ENCODE data around the gene IRF2BP2. TPM values are rescaled to one million over a fixed set of nuclear protein-coding genes. Genes with fewer than 3 reads are reported as not detected.

The IRF2BP2 gene
- total RNA-seq, 1 donor from 2014 or later, result 83.0 TPM

DNA sequence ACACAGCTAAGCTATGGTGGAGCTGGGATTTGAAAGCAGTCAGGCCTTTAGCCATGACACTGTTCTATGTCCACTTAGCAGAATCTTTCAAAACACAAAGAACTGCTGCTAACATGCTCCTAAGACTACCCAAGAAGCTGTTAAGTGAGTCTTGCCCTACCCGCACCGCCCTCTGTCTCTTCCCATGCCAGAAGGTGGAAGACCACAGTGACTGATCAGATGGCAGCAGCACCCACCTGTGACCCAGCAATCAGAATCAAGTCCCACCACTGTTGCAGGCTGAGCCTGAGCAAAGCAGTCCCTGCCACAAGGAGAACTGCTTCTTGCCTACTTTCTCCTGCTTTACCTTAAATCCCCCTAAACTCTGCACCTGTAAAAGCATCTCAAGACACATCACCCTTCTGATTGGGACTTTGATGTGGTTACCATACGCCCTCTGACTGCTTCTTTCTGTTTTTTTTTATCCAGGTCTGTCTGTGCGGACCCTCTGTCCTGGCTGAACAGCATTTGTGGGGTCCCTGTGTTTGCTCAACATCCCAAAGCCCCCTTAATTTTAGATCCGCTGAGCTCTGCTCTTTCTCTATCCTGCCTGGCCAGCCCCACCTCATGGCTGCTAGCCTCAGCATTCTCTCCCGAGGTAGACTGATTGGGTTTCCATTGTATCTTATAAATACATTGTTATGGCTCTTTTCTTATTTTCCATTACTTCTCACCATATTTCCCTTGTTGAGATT, 16.0 kb downstream of the IRF2BP2 start:
- Histone ChIP-seq H3K27me3 (ENCODE audit: control insufficient read depth in 3 of 3, insufficient read depth in 3 of 3, low read length in 3 of 3) (no peaks in the 10 kb centered on the region), H3K36me3 (ENCODE audit: control insufficient read depth in 3 of 3, insufficient read depth in 3 of 3, low read length in 3 of 3) (no peaks in the 10 kb centered on the region), H3K4me3 (ENCODE audit: low read length in 3 of 3) (no peak overlapping the region), H3K9ac (ENCODE audit: low read depth in 1 of 3, low read length in 3 of 3) (no peak overlapping the region), H3K4me1 (ENCODE audit: control insufficient read depth in 3 of 3, insufficient read depth in 3 of 3, low read length in 3 of 3) (peaks cover 14 to 27% (median 20%) of the 10 kb centered on the region in 3 donors), H3K27ac (ENCODE audit: low read depth, low read length) (no peak overlapping the region), H3K9me3 (ENCODE audit: control insufficient read depth in 3 of 3, low read length in 3 of 3) (no peaks in the 10 kb centered on the region)

DNA sequence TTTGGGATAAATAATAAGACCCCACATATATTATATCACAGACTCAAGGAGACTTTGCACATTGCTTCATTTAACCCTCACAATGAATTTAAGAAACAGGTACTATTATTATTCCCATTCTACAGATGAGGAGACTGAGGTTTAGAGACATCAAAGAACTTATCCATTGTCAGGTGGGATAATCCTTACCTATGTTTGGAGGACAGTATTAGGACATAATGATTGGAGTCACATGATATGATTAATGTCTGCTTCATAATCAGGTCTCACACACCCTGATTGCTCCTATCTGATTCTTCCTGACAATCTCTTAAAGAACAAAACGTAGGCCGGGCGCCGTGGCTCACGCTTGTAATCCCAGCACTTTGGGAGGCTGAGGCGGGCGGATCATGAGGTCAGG, 16.9 kb downstream of the IRF2BP2 start:
- Histone ChIP-seq H3K4me1 (ENCODE audit: control insufficient read depth in 3 of 3, insufficient read depth in 3 of 3, low read length in 3 of 3) (peaks cover 7 to 23% (median 14%) of the 10 kb centered on the region in 3 donors), H3K27me3 (ENCODE audit: control insufficient read depth in 3 of 3, insufficient read depth in 3 of 3, low read length in 3 of 3) (no peaks in the 10 kb centered on the region), H3K9me3 (ENCODE audit: control insufficient read depth in 3 of 3, low read length in 3 of 3) (no peaks in the 10 kb centered on the region), H3K4me3 (ENCODE audit: low read length in 3 of 3) (no peak overlapping the region), H3K9ac (ENCODE audit: low read depth in 1 of 3, low read length in 3 of 3) (no peak overlapping the region), H3K27ac (ENCODE audit: low read depth, low read length) (no peak overlapping the region), H3K36me3 (ENCODE audit: control insufficient read depth in 3 of 3, insufficient read depth in 3 of 3, low read length in 3 of 3) (no peaks in the 10 kb centered on the region)

DNA sequence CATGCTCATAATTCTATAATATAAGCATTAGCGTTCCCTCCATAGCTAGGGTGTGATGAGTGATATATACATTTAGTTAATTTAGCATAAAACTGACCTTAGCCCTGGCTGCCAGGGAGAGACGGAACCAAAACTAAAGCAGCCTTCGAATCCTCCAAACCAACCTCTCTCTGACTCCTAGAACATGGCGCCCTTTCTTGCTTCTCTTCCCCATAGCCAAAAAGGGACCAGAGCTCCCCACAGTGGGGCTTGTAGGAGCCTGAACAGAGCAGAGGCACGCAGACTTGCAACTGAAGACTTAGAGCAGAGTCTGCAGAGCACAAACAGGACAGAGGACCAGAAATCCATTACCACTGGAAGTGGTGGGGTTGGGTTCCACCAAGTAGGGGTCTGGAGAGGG, 17.7 kb downstream of the IRF2BP2 start:
- Histone ChIP-seq H3K27me3 (ENCODE audit: control insufficient read depth in 3 of 3, insufficient read depth in 3 of 3, low read length in 3 of 3) (no peaks in the 10 kb centered on the region), H3K9me3 (ENCODE audit: control insufficient read depth in 3 of 3, low read length in 3 of 3) (no peaks in the 10 kb centered on the region), H3K36me3 (ENCODE audit: control insufficient read depth in 3 of 3, insufficient read depth in 3 of 3, low read length in 3 of 3) (no peaks in the 10 kb centered on the region), H3K9ac (ENCODE audit: low read depth in 1 of 3, low read length in 3 of 3) (no peak overlapping the region), H3K4me1 (ENCODE audit: control insufficient read depth in 3 of 3, insufficient read depth in 3 of 3, low read length in 3 of 3) (peaks cover 7 to 23% (median 14%) of the 10 kb centered on the region in 3 donors), H3K27ac (ENCODE audit: low read depth, low read length) (no peak overlapping the region), H3K4me3 (ENCODE audit: low read length in 3 of 3) (no peak overlapping the region)

DNA sequence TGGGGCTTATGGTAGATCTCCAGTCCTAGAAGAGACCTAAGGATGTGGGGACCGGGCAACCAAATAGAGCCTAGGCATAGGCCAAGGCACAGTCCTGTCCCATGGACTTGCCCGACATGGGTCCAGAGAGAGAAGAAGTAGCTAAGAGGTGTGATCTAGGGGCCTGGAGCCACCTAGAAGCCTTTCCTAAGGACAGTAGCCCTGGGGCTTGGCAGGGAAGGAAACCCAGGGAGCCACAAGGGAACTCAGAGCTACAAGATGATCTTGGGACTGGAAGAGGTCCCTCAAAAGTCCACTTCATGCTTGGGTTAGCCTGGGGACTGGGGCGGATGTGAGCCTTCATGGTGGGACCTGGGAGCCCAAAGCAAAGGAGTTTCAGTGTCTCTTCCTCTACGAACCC, 18.8 kb downstream of the IRF2BP2 start:
- H3K27me3 ChIP-seq (ENCODE audit: control insufficient read depth in 3 of 3, insufficient read depth in 3 of 3, low read length in 3 of 3), result no peaks in the 10 kb centered on the region
- H3K4me3 ChIP-seq (ENCODE audit: low read length in 3 of 3), result no peak overlapping the region
- H3K36me3 ChIP-seq (ENCODE audit: control insufficient read depth in 3 of 3, insufficient read depth in 3 of 3, low read length in 3 of 3), result no peaks in the 10 kb centered on the region
- peaks cover 16 to 30% (median 19%) of the 10 kb centered on the region in 3 donors for H3K4me1 ChIP-seq (ENCODE audit: control insufficient read depth in 3 of 3, insufficient read depth in 3 of 3, low read length in 3 of 3)
- no peak overlapping the region for H3K27ac ChIP-seq (ENCODE audit: low read depth, low read length)
- H3K9me3 ChIP-seq (ENCODE audit: control insufficient read depth in 3 of 3, low read length in 3 of 3), result no peaks in the 10 kb centered on the region
- no peak overlapping the region for H3K9ac ChIP-seq (ENCODE audit: low read depth in 1 of 3, low read length in 3 of 3)

DNA sequence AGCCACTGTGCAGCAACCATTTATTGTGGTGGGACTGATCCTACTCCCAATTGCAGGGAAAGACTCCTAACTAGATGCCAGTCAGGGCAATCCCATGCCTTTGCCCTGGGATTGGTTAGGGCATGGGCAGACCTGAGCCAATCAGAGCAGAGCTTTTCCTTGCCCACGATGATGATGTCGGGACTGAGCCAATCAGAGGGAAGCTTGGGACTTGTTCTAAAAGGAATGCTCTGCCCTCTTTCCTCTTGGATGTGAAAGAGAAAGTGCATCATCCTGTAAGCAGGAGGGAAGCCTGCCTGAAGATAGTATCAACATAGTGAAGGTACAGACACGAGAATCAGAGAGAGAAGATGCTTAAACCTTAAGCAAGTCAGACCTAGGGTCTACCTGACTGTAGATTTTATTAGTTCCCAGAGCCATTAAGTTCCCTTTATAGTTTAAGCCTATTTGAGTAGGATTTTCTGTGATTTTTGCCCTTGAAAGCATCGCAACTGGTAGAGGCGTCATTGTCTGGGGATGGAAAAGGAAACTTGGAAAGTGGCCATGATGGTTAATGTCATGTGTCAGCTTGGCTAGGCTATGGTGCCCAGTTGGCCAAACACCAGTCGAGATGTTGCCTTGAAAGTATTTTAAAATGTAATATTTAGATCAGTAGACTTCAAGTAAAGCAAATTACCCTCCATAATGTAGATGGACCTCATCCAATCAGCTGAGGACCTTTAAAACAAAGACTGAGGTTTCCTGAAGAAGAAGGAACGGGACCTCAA, 19.9 kb downstream of the IRF2BP2 start:
- Histone ChIP-seq H3K27ac (ENCODE audit: low read depth, low read length) (peak overlapping the region; percentile 63), H3K27me3 (ENCODE audit: control insufficient read depth in 3 of 3, insufficient read depth in 3 of 3, low read length in 3 of 3) (no peaks in the 10 kb centered on the region), H3K36me3 (ENCODE audit: control insufficient read depth in 3 of 3, insufficient read depth in 3 of 3, low read length in 3 of 3) (no peaks in the 10 kb centered on the region), H3K4me1 (ENCODE audit: control insufficient read depth in 3 of 3, insufficient read depth in 3 of 3, low read length in 3 of 3) (peaks cover 27 to 41% (median 30%) of the 10 kb centered on the region in 3 donors), H3K9me3 (ENCODE audit: control insufficient read depth in 3 of 3, low read length in 3 of 3) (no peaks in the 10 kb centered on the region), H3K9ac (ENCODE audit: low read depth in 1 of 3, low read length in 3 of 3) (no peak overlapping the region), H3K4me3 (ENCODE audit: low read length in 3 of 3) (peak overlapping the region in 1 of 3 donors; percentile 6)

DNA sequence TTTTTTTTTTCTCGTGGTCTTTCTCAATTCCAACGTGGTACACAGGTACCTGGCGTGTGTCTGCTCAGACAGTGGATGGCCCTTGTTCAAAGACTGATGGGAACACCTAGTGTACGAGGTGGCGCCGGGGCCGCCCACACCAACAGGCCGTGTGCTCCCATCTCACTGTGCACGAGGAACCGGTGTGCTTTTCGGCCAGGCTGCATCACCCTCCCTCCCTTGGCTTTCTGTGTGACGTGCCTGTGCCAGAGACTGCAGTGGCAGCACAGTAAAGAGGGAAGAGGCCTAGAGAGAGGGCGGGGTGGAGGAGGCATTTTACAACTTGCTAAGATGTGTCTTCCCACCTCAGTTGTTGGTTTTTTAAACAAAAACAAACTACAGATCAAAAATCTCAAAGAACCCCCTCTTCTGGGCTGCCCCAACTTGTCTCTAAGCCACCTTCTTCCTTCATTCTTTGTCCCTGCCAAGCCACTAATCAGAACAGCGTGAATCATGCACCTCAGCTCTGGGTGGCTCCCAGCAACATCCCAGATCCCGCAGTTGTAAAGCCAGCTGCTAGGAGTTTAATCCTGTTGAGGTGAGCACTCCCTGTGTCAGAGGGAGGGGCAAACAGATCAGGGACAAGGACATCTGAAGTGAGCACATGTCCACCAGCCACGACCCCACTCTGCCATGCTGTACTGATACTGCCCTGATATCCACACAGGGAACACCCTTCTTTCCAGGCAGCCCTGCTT, 20.7 kb downstream of the IRF2BP2 start:
- peak overlapping the region in 1 of 3 donors; percentile 6 for H3K4me3 ChIP-seq (ENCODE audit: low read length in 3 of 3)
- H3K4me1 ChIP-seq (ENCODE audit: control insufficient read depth in 3 of 3, insufficient read depth in 3 of 3, low read length in 3 of 3), result peaks cover 35 to 49% (median 38%) of the 10 kb centered on the region in 3 donors
- H3K27me3 ChIP-seq (ENCODE audit: control insufficient read depth in 3 of 3, insufficient read depth in 3 of 3, low read length in 3 of 3), result no peaks in the 10 kb centered on the region
- peak overlapping the region in 1 of 3 donors; percentile 25 for H3K9ac ChIP-seq (ENCODE audit: low read depth in 1 of 3, low read length in 3 of 3)
- no peaks in the 10 kb centered on the region for H3K9me3 ChIP-seq (ENCODE audit: control insufficient read depth in 3 of 3, low read length in 3 of 3)
- peak overlapping the region; percentile 63 for H3K27ac ChIP-seq (ENCODE audit: low read depth, low read length)
- no peaks in the 10 kb centered on the region for H3K36me3 ChIP-seq (ENCODE audit: control insufficient read depth in 3 of 3, insufficient read depth in 3 of 3, low read length in 3 of 3)

DNA sequence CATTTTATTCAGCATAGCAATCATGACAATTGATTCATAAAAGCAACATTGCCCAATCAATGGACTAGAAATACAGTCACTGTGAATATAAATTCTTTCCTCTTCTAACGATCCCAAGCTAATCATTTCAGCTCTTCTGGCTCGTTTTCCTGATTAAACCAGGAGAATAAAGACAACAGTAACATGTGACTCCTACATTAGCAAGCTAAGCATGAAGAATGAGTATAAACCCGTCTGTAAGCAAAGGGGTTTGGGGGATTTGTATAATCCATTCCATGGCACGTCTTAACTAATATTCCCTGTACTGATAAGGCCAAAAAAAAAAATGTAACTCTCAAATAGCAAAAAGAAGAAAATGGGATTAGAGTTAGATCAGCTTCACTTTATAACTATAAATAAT, 21.6 kb downstream of the IRF2BP2 start:
- Histone ChIP-seq H3K27me3 (ENCODE audit: control insufficient read depth in 3 of 3, insufficient read depth in 3 of 3, low read length in 3 of 3) (no peaks in the 10 kb centered on the region), H3K4me1 (ENCODE audit: control insufficient read depth in 3 of 3, insufficient read depth in 3 of 3, low read length in 3 of 3) (peaks cover 40 to 57% (median 44%) of the 10 kb centered on the region in 3 donors), H3K36me3 (ENCODE audit: control insufficient read depth in 3 of 3, insufficient read depth in 3 of 3, low read length in 3 of 3) (no peaks in the 10 kb centered on the region), H3K9ac (ENCODE audit: low read depth in 1 of 3, low read length in 3 of 3) (no peak overlapping the region), H3K9me3 (ENCODE audit: control insufficient read depth in 3 of 3, low read length in 3 of 3) (no peaks in the 10 kb centered on the region), H3K27ac (ENCODE audit: low read depth, low read length) (no peak overlapping the region), H3K4me3 (ENCODE audit: low read length in 3 of 3) (no peak overlapping the region)

DNA sequence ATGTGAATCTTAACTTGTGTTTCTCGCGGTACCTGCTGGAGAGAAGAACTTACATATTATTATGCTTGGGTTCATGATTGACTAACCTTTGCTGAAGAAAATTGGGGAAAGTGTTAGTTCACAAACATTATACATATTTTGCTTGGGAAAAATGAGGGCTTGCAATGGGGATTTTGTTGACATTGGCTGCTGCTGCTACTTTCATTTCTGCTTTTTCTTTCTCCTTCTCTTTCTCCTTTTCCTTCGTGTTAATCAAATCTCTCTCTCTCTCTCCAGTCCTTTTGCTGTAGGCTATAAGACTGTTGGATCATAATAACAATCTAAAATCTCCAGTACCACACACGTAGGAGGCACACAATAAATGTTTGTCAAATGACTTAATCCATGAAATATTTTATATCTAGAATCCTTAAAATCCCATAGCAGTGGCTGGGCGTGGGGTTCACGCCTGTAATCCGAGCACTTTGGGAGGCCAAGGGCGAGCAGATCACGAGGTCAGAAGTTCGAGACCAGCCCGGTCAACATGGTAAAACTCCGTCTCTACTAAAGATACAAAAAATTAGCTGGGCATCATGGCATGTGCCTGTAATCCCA, 23.0 kb downstream of the IRF2BP2 start:
- Histone ChIP-seq H3K9ac (ENCODE audit: low read depth in 1 of 3, low read length in 3 of 3) (no peak overlapping the region), H3K4me3 (ENCODE audit: low read length in 3 of 3) (no peak overlapping the region), H3K4me1 (ENCODE audit: control insufficient read depth in 3 of 3, insufficient read depth in 3 of 3, low read length in 3 of 3) (peaks cover 50 to 70% (median 58%) of the 10 kb centered on the region in 3 donors), H3K9me3 (ENCODE audit: control insufficient read depth in 3 of 3, low read length in 3 of 3) (no peaks in the 10 kb centered on the region), H3K27ac (ENCODE audit: low read depth, low read length) (peak overlapping the region; percentile 96), H3K27me3 (ENCODE audit: control insufficient read depth in 3 of 3, insufficient read depth in 3 of 3, low read length in 3 of 3) (no peaks in the 10 kb centered on the region), H3K36me3 (ENCODE audit: control insufficient read depth in 3 of 3, insufficient read depth in 3 of 3, low read length in 3 of 3) (no peaks in the 10 kb centered on the region)

DNA sequence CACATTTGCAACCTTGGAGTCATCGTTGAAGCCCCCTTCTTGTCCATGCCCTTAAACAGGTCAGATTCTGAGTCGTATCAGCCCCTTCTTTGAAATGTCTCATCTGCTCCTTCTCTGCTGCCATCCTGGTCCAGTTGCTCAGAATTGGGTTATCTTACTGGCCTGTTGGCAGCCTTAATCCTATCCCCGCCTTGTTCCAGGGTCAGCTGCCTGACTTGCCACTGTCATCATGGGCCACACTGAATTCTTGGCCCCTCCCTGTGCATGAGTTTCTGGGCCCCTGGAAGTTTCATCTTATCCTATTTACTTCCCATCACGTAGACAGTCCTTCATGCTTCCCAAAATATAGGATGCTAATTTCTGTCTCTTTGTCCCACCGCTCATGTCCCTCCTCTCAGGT, 23.7 kb downstream of the IRF2BP2 start:
- H3K27me3 ChIP-seq (ENCODE audit: control insufficient read depth in 3 of 3, insufficient read depth in 3 of 3, low read length in 3 of 3), result no peaks in the 10 kb centered on the region
- no peaks in the 10 kb centered on the region for H3K36me3 ChIP-seq (ENCODE audit: control insufficient read depth in 3 of 3, insufficient read depth in 3 of 3, low read length in 3 of 3)
- H3K9me3 ChIP-seq (ENCODE audit: control insufficient read depth in 3 of 3, low read length in 3 of 3), result no peaks in the 10 kb centered on the region
- peak overlapping the region; percentile 96 for H3K27ac ChIP-seq (ENCODE audit: low read depth, low read length)
- H3K4me3 ChIP-seq (ENCODE audit: low read length in 3 of 3), result peak overlapping the region in 1 of 3 donors; percentile 45
- H3K9ac ChIP-seq (ENCODE audit: low read depth in 1 of 3, low read length in 3 of 3), result peak overlapping the region in 1 of 3 donors; percentile 62
- peaks cover 57 to 75% (median 64%) of the 10 kb centered on the region in 3 donors for H3K4me1 ChIP-seq (ENCODE audit: control insufficient read depth in 3 of 3, insufficient read depth in 3 of 3, low read length in 3 of 3)
